Heart left ventricle (tissue), 16 donors: ENCODE measurements around the gene EPG5. TPM values are rescaled to one million over a fixed set of nuclear protein-coding genes. Genes with fewer than 3 reads are reported as not detected.
"Not testable (repeated sequence)": the region's sequence is repeated elsewhere in the genome, so short reads cannot be mapped to it uniquely, and the experiment has no call there.

ENCODE experiments used
- ATAC-seq, 4 donors: fragments of 200-7000 bp; cut with Tn5 transposase; one replicate each; pipeline ENCODE4 v1.9.1; 2020 to 2022; ENCODE audit warnings: moderate library complexity in 4 of 4, mild to moderate bottlenecking in 3 of 4, moderate number of reproducible peaks in 1 of 4
- DNase-seq, 5 donors: peaks; one replicate each; pipeline ENCODE4 v3.0.0-alpha.2; 2020
- H3K27ac ChIP-seq, 12 donors: fragments of 200-600 bp; sonication (generic) in 4 of 12; one replicate each; pipeline versions ENCODE4 v1.5.0 to v1.8.0; 2016 to 2022; ENCODE audit warnings: mild to moderate bottlenecking in 2 of 12
- H3K27me3 ChIP-seq, 9 donors: fragments of 200-600 bp; sonication (generic) in 2 of 9; one replicate each; pipeline versions ENCODE4 v1.5.1 to v1.8.0; 2016 to 2022; ENCODE audit warnings: mild to moderate bottlenecking in 3 of 9
- H3K36me3 ChIP-seq, 9 donors: fragments of 200-600 bp; sonication (generic) in 2 of 9; one replicate each; pipeline versions ENCODE4 v1.5.0 to v1.8.0; 2018 to 2022; ENCODE audit warnings: mild to moderate bottlenecking in 2 of 9
- H3K4me1 ChIP-seq, 12 donors: fragments of 200-600 bp; sonication (generic) in 4 of 12; one replicate each; pipeline versions ENCODE4 v1.5.0 to v1.8.0; 2016 to 2022; ENCODE audit warnings: mild to moderate bottlenecking in 3 of 12
- H3K4me3 ChIP-seq, 12 donors: fragments of 200-600 bp; sonication (generic) in 4 of 12; one replicate each; pipeline versions ENCODE4 v1.5.0 to v1.8.0; 2017 to 2022; ENCODE audit warnings: mild to moderate bottlenecking in 9 of 12, moderate library complexity in 4 of 12
- H3K9me3 ChIP-seq, 12 donors: fragments of 200-600 bp; sonication (generic) in 4 of 12; one replicate each; pipeline versions ENCODE4 v1.5.0 to v1.8.0; 2016 to 2022; ENCODE audit warnings: mild to moderate bottlenecking in 1 of 12
- CTCF ChIP-seq, 12 donors: fragments of 200-600 bp; sonication (generic) in 4 of 12; IDR thresholded peaks; one replicate each; pipeline versions ENCODE4 v1.5.0 to v1.8.0; 2018 to 2022; ENCODE audit warnings: antibody characterized with exemption in 12 of 12, mild to moderate bottlenecking in 5 of 12
- POLR2A ChIP-seq, 2 donors: fragments of 450-650 bp; IDR thresholded peaks; one replicate each; pipeline ENCODE4 v1.6.1; 2017; ENCODE audit warnings: antibody characterized with exemption in 2 of 2, mild to moderate bottlenecking in 2 of 2, moderate library complexity in 2 of 2
- WGBS, 4 donors: extraction: QIAGEN DNeasy Blood & Tissue Kit in 2 of 4; methylation state at CpG; one replicate each; pipeline versions ENCODE4 v1.1.5 to v1.1.7; 2013 to 2018; 5-methylcytosine and 5-hydroxymethylcytosine counted together
- intact Hi-C, 10 donors: fragments of 100-400 bp; cut with DNase I; formaldehyde crosslinking; loops; one replicate each; pipeline versions ENCODE4 v1.11.1 to v1.14.2; 2022
- polyA plus RNA-seq, 2 donors: library from polyadenylated mRNA; stranded (reverse); fragments of 200-250 nt; gene quantifications; one replicate each; pipeline ENCODE4 v1.2.3, GENCODE V29; 2013
- total RNA-seq, 9 donors: library from RNA; depleted of rRNA in 2 of 9; stranded (reverse); fragments of >200 nt in 2 of 9; fragmentation: NEBNext Ultra II Directional in 3 of 9; extraction: Animal tissue kit (Norgen Biotek cat#: 25700) in 3 of 9; gene quantifications; one replicate each; pipeline versions ENCODE4 v1.1.0 to v1.2.4, GENCODE V29; 2016 to 2023
- donor health status: ischemic (EF 13 %, LVEDD 7.1; RV severe dilation, severe dysfunction).
- donor health status: healthy with polysubstance abuse.
- donor health status: DM: no; HTN: yes; CAD: no.
- donor health status: DM: no; HTN: no; CAD: no.
- donor health status: ischemic (EF 25% LVEDD 6.9; RV normal size, moderate dysfunction).
- donor health status: ischemic (EF 25% LVEDD 5.7; RV mildly dilated, moderate dysfunction).
- donor health status: healthy.
- donor health status: DM: yes; HTN: yes; CAD: no.
- donor health status: ischemic (EF 35%, LVEDD 5.7; RV mildly dilated, moderate dysfunction).
- donor health status: nonischemic (EF 11% LVEDD 7.7; RV severe dilation, severe dysfunction).
- donor health status: DM: yes; HTN: yes; CAD: no.
- donor health status: PGD.
- donor health status: ischemic (EF 29% LVEDD 5.4; RV normal size, mild dysfunction).
- donor health status: nonischemic (EF 23%, LVEDD 6.1; RV moderate dilation, normal function).

The EPG5 gene
- total and polyA plus RNA-seq, 11 donors: 7.9 to 37.8 (median 23.5) TPM

- TF ChIP-seq CTCF (IDR thresholded peaks at IDR 0.05): no peak
- no peak overlapping the region for H3K4me3 ChIP-seq
- peaks cover 0 to 14% (median 2%) of the 10 kb centered on the region in 12 donors for H3K4me1 ChIP-seq
- intact Hi-C loops: no loop called here
- no peaks in the 10 kb centered on the region for H3K9me3 ChIP-seq
- ATAC-seq (no peak), DNase-seq (no peak)
- no peak overlapping the region for H3K27ac ChIP-seq
- H3K36me3 ChIP-seq: peaks cover 0 to 86% (median 71%) of the 10 kb centered on the region in 9 donors
- H3K27me3 ChIP-seq: no peaks in the 10 kb centered on the region
- 87 to 100% (median 95%) methylated on average over 5 of the region's 5 CpGs for WGBS, 4 donors
These were observed 114.5 kb downstream of the EPG5 start for GRCh38 chr18:45852631-45853030.

- 40 to 48% (median 46%) methylated on average over 10 of the region's 10 CpGs for WGBS, 4 donors
- no peak overlapping the region for H3K4me3 ChIP-seq
- peaks cover 0 to 73% (median 58%) of the 10 kb centered on the region in 9 donors for H3K36me3 ChIP-seq
- TF ChIP-seq CTCF (IDR thresholded peaks at IDR 0.05): no peak
- DNase-seq: peak in 1 of 5 donors; percentile 48
- H3K27ac ChIP-seq: no peak overlapping the region
- H3K9me3 ChIP-seq: no peaks in the 10 kb centered on the region
- peak in 3 of 4 donors; percentile 27 to 49 (median 38) for ATAC-seq
- H3K27me3 ChIP-seq: no peaks in the 10 kb centered on the region
- peaks cover 0 to 14% (median 0%) of the 10 kb centered on the region in 12 donors for H3K4me1 ChIP-seq
- intact Hi-C loops: no loop called here
These were observed 115.8 kb downstream of the EPG5 start for GRCh38 chr18:45851161-45851925.

- TF ChIP-seq CTCF (IDR thresholded peaks at IDR 0.05) (peak in 1 of 12 donors; percentile 27), POLR2A (IDR thresholded peaks at IDR 0.05) (no peak)
- WGBS, 4 donors: 71 to 95% (median 79%) methylated on average over 10 of the region's 10 CpGs
- Histone ChIP-seq H3K27me3 (no peaks in the 10 kb centered on the region), H3K9me3 (no peaks in the 10 kb centered on the region), H3K36me3 (peaks cover 0 to 60% (median 45%) of the 10 kb centered on the region in 9 donors), H3K4me1 (peaks cover 0 to 14% (median 0%) of the 10 kb centered on the region in 12 donors), H3K4me3 (no peak overlapping the region), H3K27ac (no peak overlapping the region)
- ATAC-seq (no peak), DNase-seq (no peak)
- intact Hi-C loops: no loop called here
These were observed 117.1 kb downstream of the EPG5 start for GRCh38 chr18:45850021-45850420.

- DNase-seq: no peak
- Histone ChIP-seq H3K4me1 (peaks cover 0 to 14% (median 0%) of the 10 kb centered on the region in 12 donors), H3K36me3 (peaks cover 0 to 55% (median 40%) of the 10 kb centered on the region in 9 donors), H3K27me3 (no peaks in the 10 kb centered on the region), H3K4me3 (no peak overlapping the region), H3K9me3 (no peaks in the 10 kb centered on the region), H3K27ac (no peak overlapping the region)
- intact Hi-C loops: no loop called here
- ATAC-seq: no peak
- 94 to 96% (median 95%) methylated on average over 7 of the region's 7 CpGs for WGBS, 4 donors
- no peak for TF ChIP-seq POLR2A (IDR thresholded peaks at IDR 0.05)
- no peak for TF ChIP-seq CTCF (IDR thresholded peaks at IDR 0.05)
These were observed 117.6 kb downstream of the EPG5 start for GRCh38 chr18:45849529-45849928.

- intact Hi-C loops, H3K27me3 ChIP-seq, H3K27ac ChIP-seq, H3K4me3 ChIP-seq, ATAC-seq, DNase-seq, H3K9me3 ChIP-seq: not testable (repeated sequence)
- WGBS, 4 donors: 97 to 99% (median 98%) methylated on average over 13 of the region's 13 CpGs
- Histone ChIP-seq H3K4me1 (peaks cover 0 to 14% (median 0%) of the 10 kb centered on the region in 12 donors), H3K36me3 (peaks cover 0 to 47% (median 31%) of the 10 kb centered on the region in 9 donors)
These were observed 118.5 kb downstream of the EPG5 start for GRCh38 chr18:45848643-45849042.
